MG63 (cell line): Measurements from ENCODE around the gene CP. TPM values are rescaled to one million over a fixed set of nuclear protein-coding genes. Genes with fewer than 3 reads are reported as not detected.
"Not testable (repeated sequence)": the region's sequence is repeated elsewhere in the genome, so short reads cannot be mapped to it uniquely, and the experiment has no call there.

ENCODE experiments used
- DNase-seq: peaks from one replicate; pipeline ENCODE4 v3.0.0-alpha.2; 2020
- H3K27me3 ChIP-seq: fragments of 250-450 bp; sonication (Bioruptor Pico); 2 replicates; pipeline ENCODE4 v1.5.1; 2020; ENCODE audit warnings: mild to moderate bottlenecking, moderate library complexity
- H3K36me3 ChIP-seq: fragments of 250-450 bp; sonication (Bioruptor Pico); 2 replicates; pipeline ENCODE4 v1.5.1; 2020; ENCODE audit warnings: mild to moderate bottlenecking, moderate library complexity
- H3K4me3 ChIP-seq: fragments of 250-450 bp; sonication (Bioruptor Pico); 2 replicates; pipeline ENCODE4 v1.5.1; 2020; ENCODE audit warnings: mild to moderate bottlenecking, moderate library complexity
- H3K9me3 ChIP-seq: fragments of 250-450 bp; sonication (Bioruptor Pico); 2 replicates; pipeline ENCODE4 v1.5.1; 2020; ENCODE audit warnings: mild to moderate bottlenecking, moderate library complexity
- total RNA-seq: library from RNA; depleted of rRNA; stranded (reverse); fragments of >200 nt; shearing (Covaris generic); gene quantifications from 2 replicates; pipeline ENCODE4 v1.2.3, GENCODE V29; 2014; ENCODE audit warnings: low replicate concordance; rRNA removed

The CP gene
- total RNA-seq, result not detected in 2 replicates

- no peaks in the 10 kb centered on the region for H3K9me3 ChIP-seq
- no peak within 1 kb of the TSS for H3K4me3 ChIP-seq
- H3K27me3 ChIP-seq, result no peaks in the 10 kb centered on the region
- no peaks in the 10 kb centered on the region for H3K36me3 ChIP-seq
- DNase-seq, result no peak
Measured at GRCh38 chr3:149221783-149222517, at the start of gene CP. CP (minus strand) TSS chr3:149221829; CDS start chr3:149221792, 37 bp downstream.

DNA sequence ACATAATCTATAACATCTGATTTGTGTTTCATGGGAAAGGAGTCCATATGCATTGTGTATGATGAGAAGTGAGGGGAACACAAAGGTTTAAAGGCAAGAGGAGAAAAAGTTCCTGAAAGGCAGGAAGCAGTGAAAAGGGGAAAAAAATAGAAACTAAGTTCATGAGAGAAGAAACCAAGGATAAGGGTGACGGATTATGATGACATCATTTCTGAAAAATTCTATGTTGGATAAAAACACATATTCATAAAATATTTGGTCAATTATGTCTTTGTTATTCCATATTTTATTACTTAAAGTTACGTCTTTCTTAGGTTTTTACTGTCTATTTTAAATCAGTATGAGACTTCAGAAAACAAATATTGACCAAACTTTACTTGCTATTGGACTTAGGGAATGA lies 48.6 kb upstream of the CP start:
- H3K36me3 ChIP-seq, result no peaks in the 10 kb centered on the region
- no peaks in the 10 kb centered on the region for H3K9me3 ChIP-seq
- no peaks in the 10 kb centered on the region for H3K27me3 ChIP-seq
- no peak for DNase-seq
- no peak overlapping the region for H3K4me3 ChIP-seq

- H3K27me3 ChIP-seq, result no peaks in the 10 kb centered on the region
Measured at GRCh38 chr3:149269687-149270086, 48.1 kb upstream of the CP start.

GRCh38 chr3:149267565-149267964 lies 45.9 kb upstream of the CP start:
- no peaks in the 10 kb centered on the region for H3K27me3 ChIP-seq
- H3K9me3 ChIP-seq, result no peaks in the 10 kb centered on the region
- no peaks in the 10 kb centered on the region for H3K36me3 ChIP-seq
- no peak for DNase-seq
- H3K4me3 ChIP-seq, result no peak overlapping the region

More at GRCh38 chr3:149269687-149270086, 48.1 kb upstream of the CP start:
- H3K9me3 ChIP-seq, result no peaks in the 10 kb centered on the region
- no peak overlapping the region for H3K4me3 ChIP-seq
- H3K36me3 ChIP-seq, result no peaks in the 10 kb centered on the region
- no peak for DNase-seq

- H3K36me3 ChIP-seq, result no peaks in the 10 kb centered on the region
- no peak for DNase-seq
- no peaks in the 10 kb centered on the region for H3K27me3 ChIP-seq
- H3K4me3 ChIP-seq, result no peak overlapping the region
- no peaks in the 10 kb centered on the region for H3K9me3 ChIP-seq
Measured at GRCh38 chr3:149266736-149267135, 45.1 kb upstream of the CP start.

DNA sequence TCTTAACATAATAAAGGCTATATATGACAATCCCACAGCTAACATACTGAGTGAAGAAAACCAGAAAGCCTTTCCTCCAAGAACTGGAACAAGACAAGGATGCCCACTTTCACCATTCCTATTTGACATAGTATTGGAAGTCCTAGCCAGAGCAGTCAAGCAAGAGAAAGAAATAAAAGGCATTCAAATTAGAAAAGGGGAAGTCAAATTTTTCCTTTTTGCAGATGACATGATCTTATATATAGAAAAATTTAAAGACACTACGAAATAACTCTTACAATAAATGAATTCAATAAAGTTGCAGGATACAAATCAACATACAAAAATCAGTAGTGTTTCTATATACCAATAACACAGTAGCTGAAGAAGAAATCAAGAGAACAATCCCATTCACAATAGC lies 42.2 kb upstream of the CP start:
- H3K4me3 ChIP-seq, result no peak overlapping the region
- no peaks in the 10 kb centered on the region for H3K27me3 ChIP-seq
- no peaks in the 10 kb centered on the region for H3K36me3 ChIP-seq
- no peak for DNase-seq
- H3K9me3 ChIP-seq, result peaks cover 4% of the 10 kb centered on the region; the same call in 1 of the 2 replicates

- H3K4me3 ChIP-seq, result no peak overlapping the region
- H3K36me3 ChIP-seq, result no peaks in the 10 kb centered on the region
- no peak for DNase-seq
- peaks cover 4% of the 10 kb centered on the region; the same call in 1 of the 2 replicates for H3K9me3 ChIP-seq
- H3K27me3 ChIP-seq, result no peaks in the 10 kb centered on the region
Measured at GRCh38 chr3:149258714-149259113, 37.1 kb upstream of the CP start.

- Histone ChIP-seq H3K27me3 (no peaks in the 10 kb centered on the region), H3K4me3 (no peak overlapping the region), H3K9me3 (peaks cover 4% of the 10 kb centered on the region; the same call in 1 of the 2 replicates), H3K36me3 (no peaks in the 10 kb centered on the region)
- DNase-seq, result no peak
Measured at GRCh38 chr3:149258298-149258697, 36.7 kb upstream of the CP start.

- no peak overlapping the region for H3K4me3 ChIP-seq
- H3K36me3 ChIP-seq, result no peaks in the 10 kb centered on the region
- no peaks in the 10 kb centered on the region for H3K27me3 ChIP-seq
- H3K9me3 ChIP-seq, result no peaks in the 10 kb centered on the region
- no peak for DNase-seq
Measured at GRCh38 chr3:149252272-149252671, 30.6 kb upstream of the CP start.

DNA sequence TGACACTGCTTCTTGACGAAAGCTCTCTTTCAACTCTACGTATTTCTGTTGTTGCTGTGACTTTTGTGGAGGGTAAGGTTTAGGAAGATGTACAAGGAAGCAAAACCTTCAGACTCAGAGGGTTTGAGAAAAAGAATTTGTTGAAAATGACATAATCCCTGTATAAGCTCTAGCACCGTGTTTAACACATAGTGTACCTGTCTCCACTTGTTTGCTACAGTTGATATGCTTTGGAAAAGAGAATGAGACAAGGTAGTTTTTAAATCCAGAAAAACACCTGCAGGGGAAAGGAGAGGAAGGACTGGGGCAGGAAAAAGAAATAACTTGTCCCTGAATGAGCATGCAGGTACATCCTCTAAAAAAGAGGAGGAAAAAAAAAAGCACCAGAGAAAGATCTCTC lies 29.6 kb upstream of the CP start:
- no peak for DNase-seq
- Histone ChIP-seq H3K36me3 (no peaks in the 10 kb centered on the region), H3K4me3 (no peak overlapping the region), H3K27me3 (no peaks in the 10 kb centered on the region), H3K9me3 (no peaks in the 10 kb centered on the region)

DNA sequence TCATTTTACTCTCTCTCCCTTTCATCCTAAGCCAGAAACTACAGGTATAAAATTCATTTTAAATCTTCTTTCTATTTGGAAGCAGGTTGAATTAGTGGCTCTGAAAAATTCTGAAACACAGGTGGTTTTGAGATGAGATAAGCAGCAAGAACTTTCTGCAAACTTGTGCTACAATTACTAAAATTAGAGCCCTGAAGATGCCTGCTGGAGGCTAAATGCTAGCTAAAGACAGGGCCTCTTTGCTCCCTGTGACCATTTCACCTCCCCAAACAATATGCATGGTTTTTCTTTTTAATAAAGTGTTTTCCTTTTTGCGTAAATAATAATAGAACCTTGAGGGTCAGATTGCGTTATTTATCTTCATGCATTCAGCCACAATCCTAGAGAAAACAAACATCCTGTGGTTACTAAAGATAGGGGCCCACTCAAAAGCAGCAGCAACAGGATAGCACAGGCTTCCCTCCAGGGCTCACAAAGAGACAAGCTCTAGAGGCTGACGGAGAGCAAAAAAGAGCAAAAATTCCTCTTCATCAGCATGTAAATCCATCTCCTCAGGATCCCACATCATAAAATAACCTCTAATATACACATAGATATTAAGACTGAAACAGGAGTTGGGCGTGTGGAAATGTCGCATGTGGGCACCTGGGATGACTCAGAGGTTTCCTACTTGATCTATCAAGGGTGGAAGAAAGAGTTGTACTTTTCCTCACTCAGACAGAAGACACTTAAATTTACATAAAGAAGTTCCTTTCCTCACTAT lies 26.5 kb upstream of the CP start:
- Histone ChIP-seq H3K9me3 (no peaks in the 10 kb centered on the region), H3K36me3 (no peaks in the 10 kb centered on the region), H3K27me3 (no peaks in the 10 kb centered on the region), H3K4me3 (no peak overlapping the region)
- no peak for DNase-seq

GRCh38 chr3:149247008-149247710 lies 25.5 kb upstream of the CP start:
- DNase-seq, result peak; percentile 36
- Histone ChIP-seq H3K4me3 (no peak overlapping the region), H3K9me3 (no peaks in the 10 kb centered on the region), H3K27me3 (no peaks in the 10 kb centered on the region), H3K36me3 (no peaks in the 10 kb centered on the region)

GRCh38 chr3:149245738-149246451 lies 24.3 kb upstream of the CP start:
- H3K36me3 ChIP-seq, result no peaks in the 10 kb centered on the region
- peak overlapping the region; percentile 4; the same call in 1 of the 2 replicates for H3K4me3 ChIP-seq
- H3K9me3 ChIP-seq, result no peaks in the 10 kb centered on the region
- peak; percentile 23 for DNase-seq
- no peaks in the 10 kb centered on the region for H3K27me3 ChIP-seq

GRCh38 chr3:149243540-149243939 lies 21.9 kb upstream of the CP start:
- no peaks in the 10 kb centered on the region for H3K27me3 ChIP-seq
- no peaks in the 10 kb centered on the region for H3K36me3 ChIP-seq
- no peak overlapping the region for H3K4me3 ChIP-seq
- no peaks in the 10 kb centered on the region for H3K9me3 ChIP-seq
- DNase-seq, result no peak

DNA sequence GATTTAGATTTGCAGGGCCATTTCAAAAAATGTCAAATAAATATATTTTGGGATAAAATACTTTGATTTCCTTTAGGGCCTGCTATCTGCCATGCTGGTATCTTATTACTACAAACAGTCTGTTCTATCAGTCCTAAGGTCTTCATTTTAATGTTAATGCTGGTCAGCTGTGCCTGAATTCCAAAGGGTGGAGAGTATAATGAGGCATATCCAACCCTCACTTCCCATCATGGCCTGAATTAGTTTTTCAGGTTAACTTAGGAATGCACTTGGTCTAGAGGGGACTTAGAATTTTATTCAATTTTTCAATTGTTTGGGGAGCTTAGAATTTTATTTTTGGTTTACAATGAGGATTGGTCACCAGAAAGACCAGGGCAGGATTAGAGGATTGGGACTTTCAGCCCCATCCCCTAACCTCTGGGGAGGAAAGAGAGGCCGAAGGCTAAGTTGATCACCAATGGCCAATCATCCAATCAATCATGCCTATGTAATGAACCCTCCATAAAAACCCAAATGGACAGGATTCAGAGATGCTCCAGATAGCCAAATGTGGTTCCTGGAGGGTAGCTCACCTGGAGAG lies 17.8 kb upstream of the CP start:
- H3K9me3 ChIP-seq, result no peaks in the 10 kb centered on the region; the same call in 1 of the 2 replicates
- no peaks in the 10 kb centered on the region for H3K27me3 ChIP-seq
- no peak for DNase-seq
- no peaks in the 10 kb centered on the region for H3K36me3 ChIP-seq
- no peak overlapping the region for H3K4me3 ChIP-seq

GRCh38 chr3:149238268-149238667 lies 16.6 kb upstream of the CP start:
- H3K27me3 ChIP-seq, H3K4me3 ChIP-seq, H3K9me3 ChIP-seq, H3K36me3 ChIP-seq, DNase-seq: not testable (repeated sequence)
